Measurements from ENCODE around the gene ANKRD12. TPM values are rescaled to one million over a fixed set of nuclear protein-coding genes. Genes with fewer than 3 reads are reported as not detected.

The ANKRD12 gene
- total and polyA plus RNA-seq, 4 donors, result 23.8 to 97.1 (median 54.8) TPM

- Histone ChIP-seq H3K4me1 (ENCODE audit: control insufficient read depth, insufficient read depth, low read length) (no peaks in the 10 kb centered on the region), H3K4me3 (ENCODE audit: low read depth, low read length) (no peak overlapping the region), H3K27ac (ENCODE audit: low read depth, low read length) (no peak overlapping the region), H3K9me3 (ENCODE audit: control insufficient read depth, insufficient read depth, low read length) (no peaks in the 10 kb centered on the region), H3K36me3 (ENCODE audit: control insufficient read depth, insufficient read depth, low read length) (peaks cover 4% of the 10 kb centered on the region), H3K27me3 (ENCODE audit: control insufficient read depth, insufficient read depth, low read length) (no peaks in the 10 kb centered on the region)
- DNase-seq (ENCODE audit: low read depth in 4 of 6, low spot score in 6 of 6), result no peak
- WGBS (ENCODE audit: insufficient coverage), result 100% methylated on average over 1 of the region's 2 CpGs
Observed at GRCh38 chr18:9191658-9192256, 55.2 kb downstream of the ANKRD12 start.

- H3K36me3 ChIP-seq (ENCODE audit: control insufficient read depth, insufficient read depth, low read length), result no peaks in the 10 kb centered on the region
- WGBS (ENCODE audit: insufficient coverage), result 100% methylated on average over 2 of the region's 2 CpGs
Observed at GRCh38 chr18:9193031-9193430, 56.5 kb downstream of the ANKRD12 start.

GRCh38 chr18:9196568-9196967 lies 60.0 kb downstream of the ANKRD12 start:
- Histone ChIP-seq H3K9me3 (ENCODE audit: control insufficient read depth, insufficient read depth, low read length) (no peaks in the 10 kb centered on the region), H3K27ac (ENCODE audit: low read depth, low read length) (no peak overlapping the region), H3K4me3 (ENCODE audit: low read depth, low read length) (no peak overlapping the region), H3K36me3 (ENCODE audit: control insufficient read depth, insufficient read depth, low read length) (no peaks in the 10 kb centered on the region), H3K27me3 (ENCODE audit: control insufficient read depth, insufficient read depth, low read length) (no peaks in the 10 kb centered on the region), H3K4me1 (ENCODE audit: control insufficient read depth, insufficient read depth, low read length) (no peaks in the 10 kb centered on the region)
- WGBS (ENCODE audit: insufficient coverage), result no CpG with 5 or more reads among the region's 4 CpGs
- no peak for DNase-seq (ENCODE audit: low read depth in 4 of 6, low spot score in 6 of 6)

More at GRCh38 chr18:9193031-9193430, 56.5 kb downstream of the ANKRD12 start:
- Histone ChIP-seq H3K9me3 (ENCODE audit: control insufficient read depth, insufficient read depth, low read length) (no peaks in the 10 kb centered on the region), H3K4me3 (ENCODE audit: low read depth, low read length) (no peak overlapping the region), H3K27ac (ENCODE audit: low read depth, low read length) (no peak overlapping the region), H3K4me1 (ENCODE audit: control insufficient read depth, insufficient read depth, low read length) (no peaks in the 10 kb centered on the region), H3K27me3 (ENCODE audit: control insufficient read depth, insufficient read depth, low read length) (no peaks in the 10 kb centered on the region)
- no peak for DNase-seq (ENCODE audit: low read depth in 4 of 6, low spot score in 6 of 6)

GRCh38 chr18:9199681-9200080 lies 63.1 kb downstream of the ANKRD12 start:
- Histone ChIP-seq H3K36me3 (ENCODE audit: control insufficient read depth, insufficient read depth, low read length) (no peaks in the 10 kb centered on the region), H3K27me3 (ENCODE audit: control insufficient read depth, insufficient read depth, low read length) (no peaks in the 10 kb centered on the region), H3K27ac (ENCODE audit: low read depth, low read length) (no peak overlapping the region), H3K4me3 (ENCODE audit: low read depth, low read length) (no peak overlapping the region), H3K4me1 (ENCODE audit: control insufficient read depth, insufficient read depth, low read length) (no peaks in the 10 kb centered on the region), H3K9me3 (ENCODE audit: control insufficient read depth, insufficient read depth, low read length) (no peaks in the 10 kb centered on the region)
- no peak for DNase-seq (ENCODE audit: low read depth in 4 of 6, low spot score in 6 of 6)

GRCh38 chr18:9201224-9201623 lies 64.6 kb downstream of the ANKRD12 start:
- no peaks in the 10 kb centered on the region for H3K36me3 ChIP-seq (ENCODE audit: control insufficient read depth, insufficient read depth, low read length)
- no CpG with 5 or more reads among the region's 2 CpGs for WGBS (ENCODE audit: insufficient coverage)
- no peaks in the 10 kb centered on the region for H3K9me3 ChIP-seq (ENCODE audit: control insufficient read depth, insufficient read depth, low read length)
- H3K4me1 ChIP-seq (ENCODE audit: control insufficient read depth, insufficient read depth, low read length), result no peaks in the 10 kb centered on the region
- H3K4me3 ChIP-seq (ENCODE audit: low read depth, low read length), result no peak overlapping the region
- no peak for DNase-seq (ENCODE audit: low read depth in 4 of 6, low spot score in 6 of 6)
- H3K27ac ChIP-seq (ENCODE audit: low read depth, low read length), result no peak overlapping the region
- no peaks in the 10 kb centered on the region for H3K27me3 ChIP-seq (ENCODE audit: control insufficient read depth, insufficient read depth, low read length)

DNA sequence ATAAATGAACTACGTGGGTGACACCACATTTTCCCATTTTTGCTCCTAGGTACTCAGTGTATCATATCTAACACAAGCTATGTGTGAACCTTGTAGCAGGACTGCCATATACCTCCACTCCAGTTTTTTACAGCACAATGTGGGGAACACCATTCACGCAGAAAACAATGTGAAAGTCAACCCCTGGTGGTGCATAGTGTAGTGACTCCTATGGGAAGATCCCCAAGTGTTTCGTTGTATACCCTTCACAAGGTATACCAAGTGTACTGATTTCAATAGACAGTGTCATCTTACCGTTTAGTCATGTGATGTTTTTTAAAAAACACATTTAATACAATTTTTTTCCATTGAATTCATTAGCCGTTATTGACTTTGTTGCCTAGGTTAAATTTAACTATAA lies 68.1 kb downstream of the ANKRD12 start:
- no peaks in the 10 kb centered on the region for H3K9me3 ChIP-seq (ENCODE audit: control insufficient read depth, insufficient read depth, low read length)
- no peaks in the 10 kb centered on the region for H3K27me3 ChIP-seq (ENCODE audit: control insufficient read depth, insufficient read depth, low read length)
- H3K4me3 ChIP-seq (ENCODE audit: low read depth, low read length), result no peak overlapping the region
- no peaks in the 10 kb centered on the region for H3K36me3 ChIP-seq (ENCODE audit: control insufficient read depth, insufficient read depth, low read length)
- no CpG with 5 or more reads among the region's 5 CpGs for WGBS (ENCODE audit: insufficient coverage)
- no peak for DNase-seq (ENCODE audit: low read depth in 4 of 6, low spot score in 6 of 6)
- no peaks in the 10 kb centered on the region for H3K4me1 ChIP-seq (ENCODE audit: control insufficient read depth, insufficient read depth, low read length)
- H3K27ac ChIP-seq (ENCODE audit: low read depth, low read length), result no peak overlapping the region

- no peak for DNase-seq (ENCODE audit: low read depth in 4 of 6, low spot score in 6 of 6)
Observed at GRCh38 chr18:9206421-9206820, 69.8 kb downstream of the ANKRD12 start.

DNA sequence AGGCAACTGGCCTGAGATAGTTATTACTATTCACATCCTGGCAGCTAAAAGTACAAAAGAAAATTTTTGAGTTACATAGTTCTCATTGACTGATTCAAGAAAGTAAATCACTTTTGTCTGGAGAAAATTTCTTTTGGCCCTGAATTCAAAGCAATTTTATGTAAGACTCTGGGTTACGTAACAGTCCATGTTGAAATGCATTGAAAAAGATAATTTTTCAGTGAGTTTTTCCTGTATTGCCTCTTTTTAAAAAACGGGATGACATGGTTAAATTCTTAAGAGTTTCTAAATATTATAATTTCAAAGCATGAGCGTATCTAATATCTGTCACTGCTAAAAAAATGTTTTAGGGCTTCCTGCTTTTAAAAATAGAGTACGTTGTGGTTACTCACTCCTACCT lies 72.7 kb downstream of the ANKRD12 start:
- no peak overlapping the region for H3K27ac ChIP-seq (ENCODE audit: low read depth, low read length)
- H3K27me3 ChIP-seq (ENCODE audit: control insufficient read depth, insufficient read depth, low read length), result no peaks in the 10 kb centered on the region
- H3K4me3 ChIP-seq (ENCODE audit: low read depth, low read length), result no peak overlapping the region
- H3K36me3 ChIP-seq (ENCODE audit: control insufficient read depth, insufficient read depth, low read length), result no peaks in the 10 kb centered on the region
- H3K9me3 ChIP-seq (ENCODE audit: control insufficient read depth, insufficient read depth, low read length), result no peaks in the 10 kb centered on the region
- no peak for DNase-seq (ENCODE audit: low read depth in 4 of 6, low spot score in 6 of 6)
- no peaks in the 10 kb centered on the region for H3K4me1 ChIP-seq (ENCODE audit: control insufficient read depth, insufficient read depth, low read length)
- WGBS (ENCODE audit: insufficient coverage), result 100% methylated on average over 1 of the region's 4 CpGs

More at GRCh38 chr18:9206421-9206820, 69.8 kb downstream of the ANKRD12 start:
- H3K4me3 ChIP-seq (ENCODE audit: low read depth, low read length), result no peak overlapping the region
- H3K36me3 ChIP-seq (ENCODE audit: control insufficient read depth, insufficient read depth, low read length), result no peaks in the 10 kb centered on the region
- H3K27ac ChIP-seq (ENCODE audit: low read depth, low read length), result no peak overlapping the region
- H3K4me1 ChIP-seq (ENCODE audit: control insufficient read depth, insufficient read depth, low read length), result no peaks in the 10 kb centered on the region
- H3K9me3 ChIP-seq (ENCODE audit: control insufficient read depth, insufficient read depth, low read length), result no peaks in the 10 kb centered on the region
- no CpG with 5 or more reads among the region's 3 CpGs for WGBS (ENCODE audit: insufficient coverage)
- H3K27me3 ChIP-seq (ENCODE audit: control insufficient read depth, insufficient read depth, low read length), result no peaks in the 10 kb centered on the region

GRCh38 chr18:9210966-9211365 lies 74.4 kb downstream of the ANKRD12 start:
- no peak overlapping the region for H3K4me3 ChIP-seq (ENCODE audit: low read depth, low read length)
- H3K4me1 ChIP-seq (ENCODE audit: control insufficient read depth, insufficient read depth, low read length), result no peaks in the 10 kb centered on the region
- no peaks in the 10 kb centered on the region for H3K9me3 ChIP-seq (ENCODE audit: control insufficient read depth, insufficient read depth, low read length)
- no peak for DNase-seq (ENCODE audit: low read depth in 4 of 6, low spot score in 6 of 6)
- no peak overlapping the region for H3K27ac ChIP-seq (ENCODE audit: low read depth, low read length)
- no peaks in the 10 kb centered on the region for H3K36me3 ChIP-seq (ENCODE audit: control insufficient read depth, insufficient read depth, low read length)
- H3K27me3 ChIP-seq (ENCODE audit: control insufficient read depth, insufficient read depth, low read length), result no peaks in the 10 kb centered on the region
- WGBS (ENCODE audit: insufficient coverage), result no CpG with 5 or more reads among the region's 2 CpGs

DNA sequence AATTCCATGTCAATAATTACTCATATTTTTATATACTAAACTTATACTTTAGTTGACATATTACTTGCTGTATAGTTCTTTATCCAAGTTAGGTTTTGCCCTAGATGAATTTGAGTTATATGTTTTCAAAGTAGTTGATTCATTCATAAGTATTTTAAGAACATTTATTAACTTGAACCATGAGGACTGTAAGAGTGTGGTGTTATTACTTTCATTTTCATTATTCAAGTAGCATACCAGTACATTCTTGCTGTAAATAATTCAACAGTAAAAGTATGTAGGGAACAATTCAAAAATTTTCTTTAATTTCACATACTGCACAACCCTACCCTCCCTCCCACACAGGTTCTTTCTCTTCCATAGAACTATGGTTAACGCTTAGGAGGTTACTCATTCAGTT lies 75.4 kb downstream of the ANKRD12 start:
- WGBS (ENCODE audit: insufficient coverage), result no CpG with 5 or more reads among the region's 1 CpG
- Histone ChIP-seq H3K36me3 (ENCODE audit: control insufficient read depth, insufficient read depth, low read length) (no peaks in the 10 kb centered on the region), H3K27ac (ENCODE audit: low read depth, low read length) (no peak overlapping the region), H3K27me3 (ENCODE audit: control insufficient read depth, insufficient read depth, low read length) (no peaks in the 10 kb centered on the region), H3K9me3 (ENCODE audit: control insufficient read depth, insufficient read depth, low read length) (no peaks in the 10 kb centered on the region), H3K4me3 (ENCODE audit: low read depth, low read length) (no peak overlapping the region), H3K4me1 (ENCODE audit: control insufficient read depth, insufficient read depth, low read length) (no peaks in the 10 kb centered on the region)
- no peak for DNase-seq (ENCODE audit: low read depth in 4 of 6, low spot score in 6 of 6)

Data from spinal cord (tissue), 10 donors.